Astrocyte of the spinal cord (primary cell): ENCODE data around the gene SMARCAL1.
A peak's percentile ranks its signal among the peaks of the same experiment; 100 is the strongest.

Experiments
- DNase-seq: peaks from one replicate; pipeline ENCODE4 v3.0.0; 2011; ENCODE audit warnings: low read depth, low spot score
- H3K4me3 ChIP-seq: 2 replicates; pipeline ENCODE4 v1.5.1; 2011; ENCODE audit warnings: low read depth, mild to moderate bottlenecking, low read length, moderate library complexity
- CTCF ChIP-seq: IDR thresholded peaks from 2 replicates; pipeline ENCODE4 v1.5.1; 2012; ENCODE audit warnings: low read depth, mild to moderate bottlenecking, low read length, inconsistent platforms
- in situ Hi-C: cut with HindIII; loops from 2 replicates; pipeline ENCODE4 v1.10.0; 2017; ENCODE audit warnings: low sequenced_read_pairs

SMARCAL1 gene

GRCh38 chr2:216469661-216470060 is 57.4 kb downstream of the SMARCAL1 start:
- TF ChIP-seq CTCF = no peak
- DNase-seq = no peak
- no peak overlapping the region for H3K4me3 ChIP-seq
- in situ Hi-C loops = no loop called here

GRCh38 chr2:216473187-216473586 is 60.9 kb downstream of the SMARCAL1 start:
- in situ Hi-C loops = no loop called here
- no peak overlapping the region for H3K4me3 ChIP-seq
- DNase-seq = no peak
- TF ChIP-seq CTCF = no peak

- no peak for TF ChIP-seq CTCF
- DNase-seq = no peak
- in situ Hi-C loops = no loop called here
- H3K4me3 ChIP-seq = no peak overlapping the region
Measured at GRCh38 chr2:216474925-216475670, 62.8 kb downstream of the SMARCAL1 start.

GRCh38 chr2:216475767-216476166 is 63.5 kb downstream of the SMARCAL1 start:
- no peak overlapping the region for H3K4me3 ChIP-seq
- no peak for DNase-seq
- no peak for TF ChIP-seq CTCF
- in situ Hi-C loops = no loop called here

GRCh38 chr2:216477283-216478035 is 65.2 kb downstream of the SMARCAL1 start:
- no peak for DNase-seq
- in situ Hi-C loops = no loop called here
- no peak for TF ChIP-seq CTCF
- H3K4me3 ChIP-seq = no peak overlapping the region

- DNase-seq = peak; percentile 87
- no peak overlapping the region for H3K4me3 ChIP-seq
- no peak for TF ChIP-seq CTCF
- in situ Hi-C loops = no loop called here
Measured at GRCh38 chr2:216478151-216478550, 65.9 kb downstream of the SMARCAL1 start.
